ENCODE measurements around the gene MAGI2. TPM values are rescaled to one million over a fixed set of nuclear protein-coding genes. Genes with fewer than 3 reads are reported as not detected.

The MAGI2 gene
- total RNA-seq, 1 experiment from 2014 or later: 0.22 TPM

DNA sequence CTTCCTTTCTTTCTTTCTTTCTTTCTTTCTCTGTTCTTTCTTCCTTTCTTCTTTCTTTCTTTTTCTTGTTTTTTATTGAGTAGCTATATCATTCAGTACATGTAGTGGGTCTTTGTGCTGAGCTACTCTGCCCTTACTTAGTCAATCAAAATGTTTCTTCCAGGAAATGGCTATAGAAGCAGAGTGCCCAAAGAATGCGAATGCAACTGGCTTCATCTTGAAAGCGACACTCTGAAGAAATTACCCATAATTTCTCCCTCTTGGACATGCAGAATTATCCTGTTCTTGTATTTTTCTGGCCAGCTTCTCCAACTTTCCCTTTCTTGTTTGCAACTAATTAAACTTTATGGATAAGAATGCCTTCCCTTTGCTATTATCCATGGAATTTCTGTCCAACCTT, 441.5 kb downstream of the MAGI2 start:
- intact Hi-C loops (cut with micrococcal nuclease): no loop called here
- ATAC-seq (no peak), DNase-seq (ENCODE audit: low read depth, low spot score) (no peak)
- no peaks in the 10 kb centered on the region for H3K9me3 ChIP-seq (ENCODE audit: control insufficient read depth in 1 of 2, insufficient read depth in 1 of 2, low read depth in 1 of 2, low read length in 2 of 2)
- H3K4me2 ChIP-seq (ENCODE audit: low read length): no peak overlapping the region
- H3K27me3 ChIP-seq (ENCODE audit: insufficient read depth, low read length): no peaks in the 10 kb centered on the region
- no peak overlapping the region for H2AFZ ChIP-seq (ENCODE audit: low read depth, low read length, poor library complexity, severe bottlenecking)
- no peak overlapping the region for H3K9ac ChIP-seq (ENCODE audit: low read length)
- H3K79me2 ChIP-seq (ENCODE audit: insufficient read depth, low read length): no peaks in the 10 kb centered on the region
- no TSS peak for BruUV-seq (replicated peaks)
- no peak overlapping the region for H3K27ac ChIP-seq (ENCODE audit: low read depth, low read length)
- H3K36me3 ChIP-seq (ENCODE audit: control insufficient read depth in 1 of 2, insufficient read depth in 2 of 2, low read length in 2 of 2): no peaks in the 10 kb centered on the region
- RAD21 ChIA-PET (ENCODE audit: low non-redundant PET in 1 of 2, low total read pairs in 2 of 2, uncharacterized antibody in 2 of 2, unreplicated experiment in 2 of 2): no interaction called here
- no peaks in the 10 kb centered on the region for H3K9me2 ChIP-seq (ENCODE audit: insufficient read depth)
- H3K4me3 ChIP-seq (replicated peaks in 1 of 2; ENCODE audit: low read depth in 1 of 2, low read length in 2 of 2): no peak overlapping the region
- no peaks in the 10 kb centered on the region for H4K20me1 ChIP-seq (ENCODE audit: insufficient read depth)
- no peaks in the 10 kb centered on the region for H3K4me1 ChIP-seq (ENCODE audit: control insufficient read depth in 1 of 2, insufficient read depth in 2 of 2, low read length in 2 of 2)
- CTCF ChIA-PET: no interaction called here
- no peak for TF ChIP-seq ZNF274 (IDR thresholded peaks at IDR 0.05; ENCODE audit: low read depth, low read length)
- TF ChIP-seq POLR2AphosphoS5 (IDR thresholded peaks at IDR 0.05; ENCODE audit: low read depth, low read length): no peak
- no peak for TF ChIP-seq SRF (IDR thresholded peaks at IDR 0.05; ENCODE audit: low read depth)
- TF ChIP-seq YY1 (IDR thresholded peaks at IDR 0.05; ENCODE audit: extremely low read depth, insufficient replicate concordance, low read depth, low read length): no peak
- TF ChIP-seq, protein P1, sequence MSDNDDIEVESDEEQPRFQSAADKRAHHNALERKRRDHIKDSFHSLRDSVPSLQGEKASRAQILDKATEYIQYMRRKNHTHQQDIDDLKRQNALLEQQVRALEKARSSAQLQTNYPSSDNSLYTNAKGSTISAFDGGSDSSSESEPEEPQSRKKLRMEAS (IDR thresholded peaks at IDR 0.05): no peak
- TF ChIP-seq CBX3 (IDR thresholded peaks at IDR 0.05; ENCODE audit: low read depth): no peak
- no peak for TF ChIP-seq EZH2 (IDR thresholded peaks at IDR 0.05)
- no peak for TF ChIP-seq EGR1 (IDR thresholded peaks at IDR 0.05; ENCODE audit: low read depth)
- TF ChIP-seq SIN3A (IDR thresholded peaks at IDR 0.05; ENCODE audit: low read depth): no peak
- TF ChIP-seq CEBPB (IDR thresholded peaks at IDR 0.05; ENCODE audit: low read depth): no peak
- TF ChIP-seq ELF1 (IDR thresholded peaks at IDR 0.05; ENCODE audit: borderline replicate concordance, low read depth): no peak
- TF ChIP-seq JUND (IDR thresholded peaks at IDR 0.05): no peak
- TF ChIP-seq ZFX (IDR thresholded peaks at IDR 0.05): no peak
- TF ChIP-seq, protein P2, sequence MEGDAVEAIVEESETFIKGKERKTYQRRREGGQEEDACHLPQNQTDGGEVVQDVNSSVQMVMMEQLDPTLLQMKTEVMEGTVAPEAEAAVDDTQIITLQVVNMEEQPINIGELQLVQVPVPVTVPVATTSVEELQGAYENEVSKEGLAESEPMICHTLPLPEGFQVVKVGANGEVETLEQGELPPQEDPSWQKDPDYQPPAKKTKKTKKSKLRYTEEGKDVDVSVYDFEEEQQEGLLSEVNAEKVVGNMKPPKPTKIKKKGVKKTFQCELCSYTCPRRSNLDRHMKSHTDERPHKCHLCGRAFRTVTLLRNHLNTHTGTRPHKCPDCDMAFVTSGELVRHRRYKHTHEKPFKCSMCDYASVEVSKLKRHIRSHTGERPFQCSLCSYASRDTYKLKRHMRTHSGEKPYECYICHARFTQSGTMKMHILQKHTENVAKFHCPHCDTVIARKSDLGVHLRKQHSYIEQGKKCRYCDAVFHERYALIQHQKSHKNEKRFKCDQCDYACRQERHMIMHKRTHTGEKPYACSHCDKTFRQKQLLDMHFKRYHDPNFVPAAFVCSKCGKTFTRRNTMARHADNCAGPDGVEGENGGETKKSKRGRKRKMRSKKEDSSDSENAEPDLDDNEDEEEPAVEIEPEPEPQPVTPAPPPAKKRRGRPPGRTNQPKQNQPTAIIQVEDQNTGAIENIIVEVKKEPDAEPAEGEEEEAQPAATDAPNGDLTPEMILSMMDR (IDR thresholded peaks at IDR 0.05 in 2 of 3, conservative IDR thresholded peaks at IDR 0.05 in 1 of 3; ENCODE audit: borderline replicate concordance in 1 of 3, insufficient read depth in 1 of 3, low read depth in 2 of 3, low read length in 2 of 3): no peak
- TF ChIP-seq, protein P3, sequence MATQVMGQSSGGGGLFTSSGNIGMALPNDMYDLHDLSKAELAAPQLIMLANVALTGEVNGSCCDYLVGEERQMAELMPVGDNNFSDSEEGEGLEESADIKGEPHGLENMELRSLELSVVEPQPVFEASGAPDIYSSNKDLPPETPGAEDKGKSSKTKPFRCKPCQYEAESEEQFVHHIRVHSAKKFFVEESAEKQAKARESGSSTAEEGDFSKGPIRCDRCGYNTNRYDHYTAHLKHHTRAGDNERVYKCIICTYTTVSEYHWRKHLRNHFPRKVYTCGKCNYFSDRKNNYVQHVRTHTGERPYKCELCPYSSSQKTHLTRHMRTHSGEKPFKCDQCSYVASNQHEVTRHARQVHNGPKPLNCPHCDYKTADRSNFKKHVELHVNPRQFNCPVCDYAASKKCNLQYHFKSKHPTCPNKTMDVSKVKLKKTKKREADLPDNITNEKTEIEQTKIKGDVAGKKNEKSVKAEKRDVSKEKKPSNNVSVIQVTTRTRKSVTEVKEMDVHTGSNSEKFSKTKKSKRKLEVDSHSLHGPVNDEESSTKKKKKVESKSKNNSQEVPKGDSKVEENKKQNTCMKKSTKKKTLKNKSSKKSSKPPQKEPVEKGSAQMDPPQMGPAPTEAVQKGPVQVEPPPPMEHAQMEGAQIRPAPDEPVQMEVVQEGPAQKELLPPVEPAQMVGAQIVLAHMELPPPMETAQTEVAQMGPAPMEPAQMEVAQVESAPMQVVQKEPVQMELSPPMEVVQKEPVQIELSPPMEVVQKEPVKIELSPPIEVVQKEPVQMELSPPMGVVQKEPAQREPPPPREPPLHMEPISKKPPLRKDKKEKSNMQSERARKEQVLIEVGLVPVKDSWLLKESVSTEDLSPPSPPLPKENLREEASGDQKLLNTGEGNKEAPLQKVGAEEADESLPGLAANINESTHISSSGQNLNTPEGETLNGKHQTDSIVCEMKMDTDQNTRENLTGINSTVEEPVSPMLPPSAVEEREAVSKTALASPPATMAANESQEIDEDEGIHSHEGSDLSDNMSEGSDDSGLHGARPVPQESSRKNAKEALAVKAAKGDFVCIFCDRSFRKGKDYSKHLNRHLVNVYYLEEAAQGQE (IDR thresholded peaks at IDR 0.05; ENCODE audit: low read depth): no peak
- no peak for TF ChIP-seq TCF7L2 (IDR thresholded peaks at IDR 0.05; ENCODE audit: borderline replicate concordance, extremely low read depth, insufficient read depth, insufficient read length)
- POLR2A ChIA-PET: interaction anchor here (0.7 kb wide), 1 partner anchor 24 kb away, joined by 5 read pairs; no protein-coding TSS in a partner anchor
